ENCODE measurements around the gene CDK14.
"Not testable (repeated sequence)": the region's sequence is repeated elsewhere in the genome, so short reads cannot be mapped to it uniquely, and the experiment has no call there.

Gene CDK14

DNA sequence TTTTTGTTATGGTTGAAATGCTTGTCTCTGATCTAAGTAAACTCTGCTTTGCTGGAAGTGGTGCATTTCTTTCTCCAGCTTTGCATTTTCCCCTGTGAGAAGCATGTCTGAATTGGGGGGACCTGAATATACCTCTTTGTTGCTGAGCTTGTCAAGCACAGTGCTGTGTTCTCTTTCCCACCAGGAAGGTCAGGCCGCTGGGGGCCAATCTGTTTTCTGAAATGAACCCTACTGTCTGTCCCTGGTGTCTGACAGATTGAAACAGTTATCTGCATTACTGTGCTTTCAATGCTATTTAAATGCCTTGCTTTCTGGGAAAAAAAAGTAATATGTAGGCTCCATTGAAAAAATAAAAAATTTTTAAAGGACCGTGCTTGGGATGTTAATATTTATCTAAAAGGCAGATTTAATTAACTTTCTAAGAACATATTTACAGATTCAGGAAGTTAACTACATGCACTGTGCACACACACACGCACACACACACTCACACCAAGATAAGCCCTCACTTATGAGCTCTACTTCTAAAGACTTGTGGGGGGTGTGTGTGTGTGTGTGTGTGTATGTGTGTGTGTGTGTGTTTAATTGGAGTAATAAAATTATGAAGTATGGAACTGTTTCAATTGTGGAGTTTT, 541.1 kb downstream of the CDK14 start:
- no peak for DNase-seq

DNA sequence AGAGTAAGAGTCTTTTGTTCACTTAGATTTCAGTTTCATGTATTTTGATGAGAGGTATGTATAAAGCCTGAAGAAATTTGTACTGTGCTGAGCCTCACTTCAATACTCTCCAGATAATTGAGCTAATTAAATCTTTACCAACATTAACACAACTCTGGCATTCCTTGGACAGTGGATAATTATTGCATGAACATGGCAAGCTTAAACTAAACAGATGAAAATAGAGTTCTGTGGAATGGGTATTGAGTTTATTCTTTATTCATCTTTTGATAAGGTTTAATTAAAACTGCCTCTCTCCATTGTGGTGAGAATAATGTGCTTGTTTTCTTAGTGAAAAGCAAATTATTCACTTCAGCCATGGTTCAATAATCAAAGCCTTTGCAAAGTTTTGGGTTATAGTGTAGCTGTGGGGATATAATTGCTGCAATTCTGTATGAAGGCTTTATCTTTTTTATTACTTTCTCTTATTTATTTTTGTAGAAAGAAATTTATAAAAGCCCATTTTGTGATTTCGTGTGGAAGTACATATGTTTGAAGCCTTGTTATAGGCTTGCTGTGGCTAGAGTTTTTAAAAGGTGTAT, 541.8 kb downstream of the CDK14 start:
- DNase-seq: no peak

DNA sequence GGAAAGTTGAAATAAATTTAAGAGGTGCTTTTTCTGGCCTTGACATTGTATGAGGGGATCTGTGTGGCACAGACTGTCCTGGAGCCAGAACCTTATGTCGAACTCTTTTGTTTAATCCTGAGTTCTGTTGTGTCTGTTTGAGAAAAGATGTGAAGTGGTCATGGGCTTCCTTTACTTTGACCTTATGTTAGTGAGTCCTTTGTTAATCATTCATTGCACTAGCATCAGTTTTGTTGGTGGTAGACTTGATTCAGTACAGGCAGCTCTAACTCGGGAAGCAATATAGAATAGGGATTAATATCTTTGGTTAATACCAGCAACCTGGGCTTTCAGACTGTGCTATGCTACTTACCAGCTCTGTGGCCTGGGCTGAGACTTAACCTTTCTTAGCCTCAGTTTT, 544.2 kb downstream of the CDK14 start:
- DNase-seq: no peak

DNA sequence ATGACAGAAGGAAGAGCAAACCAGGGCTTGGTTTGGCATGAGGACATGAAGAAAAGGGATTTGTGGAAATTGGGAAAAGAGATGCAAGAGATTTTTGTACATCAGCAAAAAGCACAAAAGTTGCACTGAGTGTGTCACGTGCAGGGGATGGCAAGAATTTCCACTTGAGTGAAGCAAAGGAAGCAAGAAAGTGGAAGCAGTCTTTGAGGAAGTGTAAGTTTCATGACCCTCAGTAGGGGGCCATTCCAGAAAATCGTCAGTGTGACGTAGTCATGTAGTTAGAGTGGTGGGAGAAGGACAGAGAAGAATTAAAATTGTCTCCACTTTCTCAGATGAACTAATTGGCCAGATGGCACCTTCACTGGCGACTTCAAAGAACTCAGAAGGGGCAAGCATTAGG, 544.9 kb downstream of the CDK14 start:
- no peak for DNase-seq

DNA sequence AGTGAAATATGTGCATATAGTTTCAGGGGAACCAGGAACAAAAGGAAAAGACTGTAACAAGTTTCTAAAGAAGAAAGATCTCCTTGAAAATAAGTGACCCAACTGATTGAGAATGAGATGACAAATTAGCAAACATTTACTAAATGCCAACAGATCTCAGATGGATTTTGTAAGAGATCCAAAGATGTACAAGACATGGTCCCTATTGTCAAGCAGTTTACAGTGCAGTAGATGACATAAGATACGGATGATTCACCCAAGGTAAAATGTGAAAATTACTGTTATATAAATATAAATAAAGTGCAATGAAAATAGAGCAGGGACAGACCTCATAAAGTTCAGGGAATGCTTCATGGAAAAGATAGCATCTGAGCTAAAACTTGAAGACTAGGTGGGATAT, 546.6 kb downstream of the CDK14 start:
- DNase-seq: no peak

DNA sequence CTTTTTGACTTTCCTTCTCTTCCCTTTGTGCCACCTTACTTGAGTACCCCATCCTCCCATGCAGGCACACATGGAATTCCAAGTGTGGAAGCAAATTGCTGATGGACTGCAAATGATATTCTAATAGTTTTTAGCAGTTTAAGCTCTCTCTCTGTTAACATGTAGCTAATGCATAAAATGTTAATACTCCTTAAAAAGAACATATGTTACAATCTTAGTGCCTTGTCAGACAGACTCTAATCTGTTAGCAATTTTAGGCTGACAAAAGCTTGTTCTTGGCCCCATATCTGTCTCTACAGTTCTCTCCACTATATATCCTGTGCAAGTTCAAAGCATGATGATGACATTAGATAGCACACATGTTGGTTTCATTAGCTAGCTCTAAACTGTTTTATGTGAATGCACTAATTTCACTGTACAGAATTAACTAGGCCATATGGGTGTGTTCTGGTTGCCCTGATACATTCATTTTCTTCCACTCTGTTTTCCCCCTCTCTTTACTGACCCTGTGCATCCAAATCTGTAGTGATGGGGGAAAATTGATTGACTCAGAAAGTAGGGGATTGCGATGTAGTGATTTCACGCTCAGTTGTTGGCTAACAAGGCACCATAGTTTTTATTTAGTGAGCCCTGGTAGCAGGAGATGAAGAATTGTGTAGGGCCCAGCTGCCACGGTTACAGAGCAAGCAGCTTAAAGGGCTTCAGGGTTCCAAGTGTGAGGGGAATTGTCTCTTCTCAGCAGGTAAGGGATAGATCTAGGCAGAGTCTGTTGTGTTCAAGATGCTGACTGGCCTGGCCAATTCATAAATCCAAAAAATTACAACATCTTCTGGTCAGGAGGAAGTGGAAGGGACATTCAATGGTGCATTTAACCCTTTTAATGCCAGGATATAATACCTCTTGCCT, 553.5 kb downstream of the CDK14 start:
- DNase-seq: no peak

DNA sequence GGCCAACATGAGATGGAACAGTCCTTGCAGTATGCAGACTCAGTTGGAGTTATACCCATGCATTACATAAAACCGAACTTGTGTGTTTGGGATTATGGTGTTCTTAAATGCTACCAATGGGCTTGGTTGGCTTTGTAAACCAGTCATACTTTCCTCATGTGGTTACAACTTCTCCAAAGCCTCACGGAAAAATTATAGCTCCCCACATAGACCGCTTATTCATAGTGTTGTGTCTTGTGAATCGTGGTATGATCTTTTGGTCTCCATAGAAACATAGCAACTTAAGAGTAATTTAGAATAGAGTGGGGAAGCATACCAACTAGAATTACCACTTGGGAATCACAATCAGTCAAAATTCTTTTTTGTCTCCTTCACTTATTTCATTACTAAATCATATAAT, 555.8 kb downstream of the CDK14 start:
- DNase-seq: no peak

DNA sequence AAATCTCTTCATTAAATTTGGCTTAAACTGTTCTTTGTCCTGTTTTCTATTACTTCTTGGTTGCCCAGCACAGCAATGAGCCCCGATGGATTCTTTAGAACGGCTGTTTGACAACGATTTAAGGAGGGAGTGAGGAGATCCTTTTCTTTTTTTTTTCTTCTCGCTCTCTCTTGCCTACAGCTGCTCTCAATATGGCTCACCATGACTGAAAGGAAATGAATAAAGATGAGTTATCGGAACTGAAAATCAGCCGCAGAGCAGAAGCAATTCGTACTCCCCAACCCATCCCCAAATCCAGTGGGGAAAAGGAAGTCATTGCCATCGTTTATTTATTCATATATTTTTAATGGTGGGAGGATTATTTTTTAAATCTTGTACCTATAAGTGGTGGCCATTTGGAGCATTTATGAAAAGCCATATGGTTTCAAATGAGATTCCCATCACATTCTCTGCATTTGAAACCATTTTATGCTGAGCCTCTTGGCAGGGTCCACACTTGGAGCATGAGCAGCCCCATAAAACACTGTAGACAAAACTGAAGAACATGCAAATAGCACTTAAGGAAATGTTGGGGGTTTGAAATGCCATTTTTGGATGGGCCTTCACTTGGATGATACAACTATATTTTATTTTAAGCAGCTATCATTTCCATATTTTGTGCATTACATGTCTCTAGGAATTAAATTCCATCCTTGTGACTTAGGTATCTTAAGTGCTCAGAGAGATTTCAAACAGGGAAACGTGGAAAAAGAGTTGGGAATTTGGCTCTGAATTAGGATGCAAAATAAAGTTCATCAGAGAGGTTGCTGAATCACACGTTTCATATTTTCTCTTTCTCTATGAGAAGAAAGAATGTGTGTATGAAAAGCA, 560.4 kb downstream of the CDK14 start:
- no peak for DNase-seq

DNA sequence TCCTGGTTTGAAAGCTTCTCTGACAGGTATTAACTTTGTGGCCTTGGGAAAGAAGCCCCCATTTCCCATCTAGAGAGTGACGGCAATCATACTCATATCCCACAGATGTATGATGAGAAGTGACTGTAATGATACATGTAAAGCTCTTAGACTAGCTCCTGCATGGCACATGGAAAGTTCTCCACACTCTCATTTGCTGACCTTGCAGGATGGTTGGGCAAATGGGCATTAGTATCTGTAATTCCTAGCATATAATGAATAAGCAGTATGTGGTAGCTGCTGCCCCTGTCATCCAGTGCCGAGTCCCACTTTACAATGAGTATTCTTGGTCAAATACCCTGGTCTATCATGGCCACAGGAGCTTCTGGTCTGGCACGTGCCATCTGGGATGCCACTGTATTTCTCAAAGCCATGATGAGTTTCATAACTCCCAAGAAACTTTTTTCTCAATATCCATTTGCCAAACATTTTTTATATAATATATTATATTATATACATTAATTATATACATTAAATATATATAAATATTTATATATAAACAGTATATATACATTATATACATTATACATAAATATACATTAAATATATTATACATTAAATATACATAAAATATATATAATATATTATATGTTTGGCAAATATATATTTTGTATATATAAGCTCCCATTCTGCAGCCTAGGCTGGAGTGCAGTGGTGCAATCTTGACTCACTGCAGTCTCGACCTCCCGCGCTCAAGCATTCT, 561.6 kb downstream of the CDK14 start:
- DNase-seq: no peak

DNA sequence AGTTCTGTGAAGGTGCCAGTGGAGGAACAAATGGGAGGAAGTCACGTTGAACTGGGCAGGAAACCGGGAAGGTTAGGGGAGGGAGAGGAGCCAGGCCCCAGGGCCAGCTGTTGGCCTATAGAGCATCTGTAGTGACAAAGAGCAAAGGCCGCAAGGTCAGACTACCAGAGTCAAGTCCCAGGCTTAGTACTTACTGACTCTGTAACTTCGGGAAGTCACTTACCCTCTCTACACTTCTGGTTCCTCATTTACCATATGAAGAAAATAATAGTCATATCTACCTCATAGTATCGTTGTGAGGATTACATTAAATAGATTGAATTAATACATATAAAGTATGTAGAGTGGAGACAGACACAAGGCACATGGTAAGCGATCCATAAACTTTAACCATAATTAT, 566.3 kb downstream of the CDK14 start:
- DNase-seq: no peak

DNA sequence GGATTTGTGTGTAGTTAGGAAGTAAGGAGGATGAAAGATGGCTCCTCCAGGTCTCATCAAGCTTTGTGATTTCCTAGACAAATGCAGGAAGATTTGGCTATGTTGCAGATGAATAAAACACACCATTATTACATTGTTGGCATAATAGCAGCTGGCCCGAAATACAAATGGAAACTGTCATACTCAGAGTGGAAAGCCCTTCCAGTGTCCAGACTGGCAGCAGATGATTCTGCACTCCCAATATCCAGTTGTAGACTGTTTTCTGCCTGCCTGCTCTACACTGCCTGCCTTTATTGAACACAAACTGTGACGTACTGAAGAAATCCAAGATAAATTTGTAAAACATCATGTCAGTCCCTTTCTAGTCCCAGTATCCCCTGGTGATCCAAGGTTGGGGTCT, 568.4 kb downstream of the CDK14 start:
- no peak for DNase-seq

DNA sequence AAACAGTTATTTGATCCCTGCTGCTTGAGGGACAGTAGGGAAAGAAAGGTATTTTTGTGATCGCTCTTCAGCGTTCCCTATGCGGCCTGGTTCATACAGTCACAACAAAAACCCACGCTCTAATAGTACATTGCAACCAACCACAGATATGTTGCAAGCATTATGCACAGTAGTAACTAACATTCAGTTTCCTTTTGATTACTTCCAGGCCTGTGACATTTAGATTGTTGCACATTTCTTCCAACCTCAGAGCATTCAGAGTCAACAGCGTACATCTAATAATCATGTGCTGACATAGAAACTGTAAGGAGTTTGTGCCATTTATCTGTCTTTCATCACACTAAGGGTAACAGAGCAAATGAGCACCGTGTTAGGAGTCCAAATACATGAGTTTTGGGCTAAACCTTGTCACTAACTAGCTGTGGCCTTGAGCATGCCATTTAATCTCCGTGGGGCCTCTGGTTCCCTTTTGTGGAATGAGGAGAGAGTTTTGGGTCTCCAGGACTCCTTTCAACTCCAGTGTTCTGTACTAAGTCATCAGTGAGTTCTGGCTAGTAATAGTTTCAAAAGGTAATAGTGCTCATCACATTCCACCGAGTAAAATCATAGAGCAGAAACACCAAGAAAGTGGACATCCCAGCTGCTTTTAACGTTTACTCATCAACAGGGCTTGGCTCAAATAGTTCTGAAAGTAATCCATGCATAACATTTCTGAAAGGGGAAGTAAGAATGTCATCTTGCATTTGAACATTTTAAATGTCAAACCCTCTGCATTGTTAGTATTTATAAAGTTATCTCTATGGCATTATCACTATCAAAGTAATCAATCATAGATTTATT, 569.1 kb downstream of the CDK14 start:
- no peak for DNase-seq

DNA sequence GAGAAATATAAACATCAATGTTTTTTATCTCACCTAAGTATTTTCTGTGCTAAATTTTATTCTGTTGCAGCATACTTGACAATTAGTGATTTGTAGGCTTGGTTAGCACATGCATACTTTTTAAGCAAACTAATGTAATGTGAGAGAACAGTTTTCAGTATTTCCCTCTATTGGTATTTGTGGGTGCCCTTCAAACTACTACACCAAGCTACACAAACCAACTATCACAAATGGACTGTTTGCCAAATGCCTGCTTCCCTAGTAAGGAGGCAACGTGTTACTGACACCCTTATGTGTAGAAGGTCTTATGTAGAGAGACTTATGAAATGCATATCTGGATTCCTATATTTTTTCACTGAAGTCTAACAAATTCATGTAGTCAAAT, 569.7 kb downstream of the CDK14 start:
- DNase-seq: no peak

DNA sequence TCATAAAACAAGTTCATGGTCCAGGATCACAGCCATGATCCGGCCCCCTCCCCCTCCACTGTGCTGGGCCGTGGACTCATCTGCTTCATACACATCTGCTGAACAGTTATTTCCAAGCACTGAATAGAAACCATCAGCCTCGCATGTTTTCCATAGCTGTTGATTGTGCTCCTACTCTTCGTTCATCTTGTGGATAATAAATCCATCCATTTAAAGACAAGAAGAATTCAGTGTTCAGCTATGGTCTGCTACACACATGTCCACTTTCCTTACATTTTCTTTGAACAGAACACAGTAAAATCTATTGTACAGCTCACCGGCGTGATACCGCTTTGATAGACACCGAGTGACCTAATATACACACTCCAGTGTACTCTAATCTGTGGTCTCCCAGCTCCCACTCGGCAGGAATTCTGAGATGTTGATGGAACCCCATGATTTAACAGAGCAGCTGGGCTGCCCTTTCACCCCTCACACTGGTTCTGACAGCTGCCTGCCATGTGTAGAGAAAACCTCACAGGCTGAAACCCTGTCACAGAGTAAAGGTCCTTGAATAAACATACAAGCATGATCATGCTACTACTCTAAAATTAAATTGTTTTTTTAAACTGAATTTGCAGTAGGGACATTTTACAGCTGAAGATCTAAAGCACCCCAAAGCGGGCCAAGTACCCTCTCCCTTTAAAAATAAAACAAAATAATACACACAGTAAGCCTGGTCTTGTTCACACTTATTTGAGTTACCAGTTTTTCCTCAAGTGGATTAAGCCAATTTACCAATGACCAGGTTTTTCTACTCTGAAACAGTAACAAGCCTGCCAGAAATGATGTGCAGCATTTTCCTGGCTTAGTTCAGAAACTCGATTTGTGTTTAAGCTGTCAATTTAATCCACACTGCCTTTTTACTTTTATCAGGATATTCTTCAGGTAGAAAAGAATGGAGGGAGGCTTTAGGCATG, 573.0 kb downstream of the CDK14 start:
- no peak for DNase-seq

DNA sequence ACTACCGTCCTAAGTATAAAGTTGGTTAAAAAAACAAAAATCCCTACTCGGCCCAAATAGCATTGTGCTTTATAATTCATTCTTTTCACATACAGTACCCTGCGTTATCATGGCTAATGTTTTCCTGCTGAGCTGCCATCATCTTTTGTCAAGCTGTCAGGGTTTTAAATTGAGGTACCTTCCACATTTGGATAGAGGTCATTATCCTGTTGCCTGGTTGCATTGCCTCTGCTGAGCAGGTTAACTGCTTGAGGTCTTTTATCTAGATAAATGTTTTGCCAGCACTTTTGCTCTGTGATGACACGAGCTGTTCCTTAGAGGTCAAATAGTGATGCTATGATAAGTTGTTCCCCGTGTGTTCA, 573.7 kb downstream of the CDK14 start:
- no peak for DNase-seq

DNA sequence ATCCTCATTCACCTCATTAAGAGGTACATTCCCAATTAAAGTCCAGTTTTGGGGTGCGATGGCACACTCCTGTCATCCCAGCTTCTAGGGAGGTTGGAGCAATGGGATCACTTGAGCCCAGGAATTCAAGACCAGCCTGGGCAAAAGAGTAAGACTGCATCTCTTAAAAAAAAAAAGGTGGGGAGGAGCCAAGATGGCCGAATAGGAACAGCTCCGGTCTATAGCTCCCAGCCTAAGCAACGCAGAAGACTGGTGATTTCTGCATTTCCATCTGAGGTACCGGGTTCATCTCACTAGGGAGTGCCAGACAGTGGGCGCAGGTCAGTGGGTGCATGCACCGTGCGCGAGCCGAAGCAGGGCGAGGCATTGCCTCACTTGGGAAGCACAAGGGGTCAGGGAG, 577.1 kb downstream of the CDK14 start:
- not testable (repeated sequence) for DNase-seq

DNA sequence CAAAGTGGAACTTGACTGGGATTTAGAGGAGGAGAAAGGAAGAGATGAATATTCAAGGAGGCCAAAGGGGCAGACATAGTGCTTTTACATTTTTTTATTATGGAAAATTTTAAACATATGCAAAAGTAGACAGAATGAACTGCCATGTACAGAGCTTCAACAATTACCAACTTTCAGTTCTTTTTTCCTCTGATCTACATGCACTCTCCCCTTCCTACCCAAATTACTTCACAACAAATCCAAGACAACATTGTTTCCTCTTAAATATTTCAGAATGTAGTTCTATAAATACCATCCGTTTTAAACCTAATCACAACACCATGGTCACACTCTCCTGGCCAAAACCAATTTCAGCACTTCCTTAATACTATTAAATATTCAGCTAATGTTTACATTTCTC, 584.6 kb downstream of the CDK14 start:
- DNase-seq: no peak

DNA sequence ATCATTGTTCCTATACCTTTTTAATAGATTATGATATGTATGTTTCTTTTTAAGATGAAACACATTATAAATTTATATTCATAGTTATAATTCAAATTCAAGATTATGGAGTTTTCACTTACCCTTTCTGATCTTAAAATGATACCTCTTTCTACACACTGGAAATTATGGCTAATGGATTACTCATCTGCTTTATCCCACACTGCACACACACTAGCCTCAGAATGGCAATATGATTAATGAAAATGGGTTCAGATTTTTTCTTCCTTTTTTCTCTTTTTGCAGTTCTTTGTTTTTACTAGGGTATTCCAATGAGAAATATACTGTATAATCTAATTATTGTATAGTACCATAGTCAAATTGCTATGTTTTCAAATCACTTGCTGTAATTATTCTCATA, 585.8 kb downstream of the CDK14 start:
- no peak for DNase-seq

Data from amygdala (tissue), 56 donors.